H1 (cell line): ENCODE results near the gene DCDC2C. TPM values are rescaled to one million over a fixed set of nuclear protein-coding genes. Genes with fewer than 3 reads are reported as not detected.

Source experiments
- CTCF ChIA-PET: fragments of 300-600 bp; sonication (Branson Sonifier 250); formaldehyde crosslinking; loops from one replicate; lab custom pipeline; 2021; ENCODE audit not compliant: partially characterized antibody; lab: Charles Lee
- POLR2A ChIA-PET: fragments of 300-600 bp; sonication (Branson Sonifier 250); formaldehyde crosslinking; loops from one replicate; lab custom pipeline; 2021; ENCODE audit warnings: inconsistent platforms; ENCODE audit not compliant: partially characterized antibody; lab: Charles Lee
- DNase-seq, 2 experiments: peaks; one replicate each; pipeline versions ENCODE4 v3.0.0 to v3.0.0-alpha.2; 2010 to 2022; ENCODE audit warnings: low spot score in 2 of 2, low read depth in 1 of 2, mixed read lengths in 1 of 2
- FAIRE-seq: peaks from 2 replicates; lab custom pipeline; 2011; peaks lifted over from hg19 to GRCh38; lab: Jason Lieb, UNC
- H2AFZ ChIP-seq: 2 replicates; pipeline ENCODE4 v1.8.1; 2012; ENCODE audit warnings: low read length, inconsistent platforms
- H2AK5ac ChIP-seq: 2 replicates; pipeline ENCODE4 v1.6.1; 2013; ENCODE audit warnings: low read depth, low read length
- H2BK120ac ChIP-seq: replicated peaks from 2 replicates; pipeline ENCODE3; 2013; ENCODE audit warnings: low read depth, low read length, inconsistent platforms
- H2BK12ac ChIP-seq: 2 replicates; pipeline ENCODE4 v1.6.1; 2013; ENCODE audit warnings: low read depth, low read length
- H2BK15ac ChIP-seq: 2 replicates; pipeline ENCODE4 v1.6.1; 2013; ENCODE audit warnings: low read length
- H2BK20ac ChIP-seq: 2 replicates; pipeline ENCODE4 v1.6.1; 2013; ENCODE audit warnings: low read length
- H2BK5ac ChIP-seq: 2 replicates; pipeline ENCODE4 v1.6.1; 2013; ENCODE audit warnings: low read depth, low read length
- H3K14ac ChIP-seq: 2 replicates; pipeline ENCODE4 v1.6.1; 2013; ENCODE audit warnings: inconsistent platforms; ENCODE audit not compliant: insufficient read length
- H3K18ac ChIP-seq: 2 replicates; pipeline ENCODE4 v1.6.1; 2013; ENCODE audit warnings: low read length; ENCODE audit errors: extremely low read depth
- H3K23ac ChIP-seq: 2 replicates; pipeline ENCODE4 v1.6.1; 2013; ENCODE audit warnings: inconsistent platforms; ENCODE audit not compliant: insufficient read length
- H3K23me2 ChIP-seq: 2 replicates; pipeline ENCODE4 v1.6.1; 2013; ENCODE audit warnings: low read depth, low read length
- H3K27ac ChIP-seq: 2 replicates; pipeline ENCODE4 v1.6.1; 2011; ENCODE audit warnings: low read depth, low read length, inconsistent platforms
- H3K27me3 ChIP-seq, 4 experiments: replicated peaks in 1 of 4; 1 replicate in 1 of 4; 2 replicates in 3 of 4; pipeline versions ENCODE4 v1.6.1 to v1.8.1; 2011 to 2013; ENCODE audit warnings: low read length in 3 of 4, mild to moderate bottlenecking in 3 of 4, inconsistent platforms in 2 of 4, mixed read lengths in 2 of 4, moderate library complexity in 1 of 4; ENCODE audit not compliant: control insufficient read depth in 3 of 4, insufficient read depth in 3 of 4; ENCODE audit errors: extremely low read depth in 1 of 4
- H3K36me3 ChIP-seq, 4 experiments: 2 replicates each; pipeline versions ENCODE4 v1.6.1 to v1.8.1; 2011 to 2013; ENCODE audit warnings: mild to moderate bottlenecking in 4 of 4, low read length in 3 of 4, moderate library complexity in 2 of 4, control low read depth in 1 of 4, inconsistent platforms in 1 of 4; ENCODE audit not compliant: insufficient read depth in 4 of 4, control insufficient read depth in 2 of 4
- H3K4ac ChIP-seq: replicated peaks from 2 replicates; pipeline ENCODE3; 2013; ENCODE audit warnings: low read length, low read depth, mixed read lengths, inconsistent platforms; ENCODE audit not compliant: insufficient read length
- H3K4me1 ChIP-seq, 4 experiments: replicated peaks in 1 of 4; 1 replicate in 1 of 4; 2 replicates in 3 of 4; pipeline versions ENCODE4 v1.6.1 to v1.8.1; 2011 to 2013; ENCODE audit warnings: low read length in 3 of 4, inconsistent platforms in 2 of 4, mixed read lengths in 1 of 4; ENCODE audit not compliant: insufficient read depth in 4 of 4, control insufficient read depth in 3 of 4
- H3K4me2 ChIP-seq, 2 experiments: 2 replicates each; pipeline versions ENCODE4 v1.6.1 to v1.8.1; 2011 to 2013; ENCODE audit warnings: low read depth in 2 of 2, low read length in 2 of 2, control low read depth in 1 of 2, inconsistent platforms in 1 of 2, mild to moderate bottlenecking in 1 of 2; ENCODE audit not compliant: insufficient read depth in 1 of 2
- H3K4me3 ChIP-seq, 4 experiments: fragments of 200-600, 300-600 bp in 1 of 4; sonication (generic), shearing (Covaris generic), sonication (Bioruptor Twin) in 1 of 4; 2 replicates each; pipeline versions ENCODE4 v1.5.1 to v1.8.1; 2011 to 2016; ENCODE audit warnings: low read length in 4 of 4, low read depth in 3 of 4, control low read depth in 2 of 4, inconsistent platforms in 2 of 4, mild to moderate bottlenecking in 2 of 4, mixed read lengths in 1 of 4, moderate library complexity in 1 of 4; ENCODE audit not compliant: insufficient read depth in 2 of 4; ENCODE audit errors: extremely low read depth in 1 of 4
- H3K56ac ChIP-seq: replicated peaks from 2 replicates; pipeline ENCODE3; 2013; ENCODE audit warnings: low read depth, mild to moderate bottlenecking, mixed read lengths, low read length, inconsistent platforms; ENCODE audit not compliant: insufficient read length
- H3K79me1 ChIP-seq: 2 replicates; pipeline ENCODE4 v1.6.1; 2013; ENCODE audit warnings: low read depth, low read length, control low read depth
- H3K79me2 ChIP-seq, 2 experiments: 2 replicates each; pipeline versions ENCODE4 v1.6.1 to v1.8.1; 2012 to 2013; ENCODE audit warnings: low read length in 2 of 2, mild to moderate bottlenecking in 2 of 2, inconsistent platforms in 1 of 2; ENCODE audit not compliant: insufficient read depth in 2 of 2, control insufficient read depth in 1 of 2
- H3K9ac ChIP-seq, 4 experiments: replicated peaks in 1 of 4; 1 replicate in 1 of 4; 2 replicates in 3 of 4; pipeline versions ENCODE4 v1.6.1 to v1.8.1; 2011 to 2013; ENCODE audit warnings: low read depth in 3 of 4, low read length in 3 of 4, control low read depth in 2 of 4, mild to moderate bottlenecking in 2 of 4, moderate library complexity in 2 of 4, inconsistent platforms in 1 of 4; ENCODE audit errors: extremely low read depth in 1 of 4
- H3K9me3 ChIP-seq, 2 experiments: 2 replicates each; pipeline versions ENCODE4 v1.6.1 to v1.8.1; 2012 to 2013; ENCODE audit warnings: mild to moderate bottlenecking in 2 of 2, moderate library complexity in 2 of 2, control low read depth in 1 of 2, inconsistent platforms in 1 of 2, low read depth in 1 of 2, low read length in 1 of 2, mixed read lengths in 1 of 2; ENCODE audit not compliant: insufficient read depth in 2 of 2
- H4K20me1 ChIP-seq, 2 experiments: replicated peaks in 1 of 2; 2 replicates each; pipeline versions ENCODE3 to v1.8.1; 2011 to 2013; ENCODE audit warnings: inconsistent platforms in 2 of 2, low read length in 2 of 2, mild to moderate bottlenecking in 1 of 2; ENCODE audit not compliant: insufficient read depth in 2 of 2, control insufficient read depth in 1 of 2
- H4K5ac ChIP-seq: 2 replicates; pipeline ENCODE4 v1.6.1; 2013; ENCODE audit warnings: low read length, low read depth, mixed read lengths, inconsistent platforms; ENCODE audit not compliant: insufficient read length
- H4K8ac ChIP-seq: 2 replicates; pipeline ENCODE4 v1.8.0; 2013; ENCODE audit warnings: mild to moderate bottlenecking, moderate library complexity, low read length, inconsistent platforms; ENCODE audit not compliant: insufficient read depth; ENCODE audit errors: extremely low read depth
- H4K91ac ChIP-seq: replicated peaks from 2 replicates; pipeline ENCODE3; 2013; ENCODE audit warnings: low read length, mixed read lengths, inconsistent platforms; ENCODE audit not compliant: insufficient read length
- ATF3 ChIP-seq: IDR thresholded peaks from 2 replicates; pipeline ENCODE4 v1.6.1; 2011; ENCODE audit warnings: low read depth, mild to moderate bottlenecking, low read length; ENCODE audit not compliant: insufficient read depth
- CHD1 ChIP-seq: IDR thresholded peaks from 2 replicates; pipeline ENCODE4 v1.6.1; 2012; ENCODE audit warnings: low read depth, low read length, improper control_type of control experiment
- CREB1 ChIP-seq: IDR thresholded peaks from 2 replicates; pipeline ENCODE4 v1.6.1; 2012; ENCODE audit warnings: inconsistent platforms
- EP300 ChIP-seq, 2 experiments: IDR thresholded peaks; 1 replicate in 1 of 2; 2 replicates in 1 of 2; pipeline ENCODE4 v1.6.1; 2011 to 2012; ENCODE audit warnings: low read depth in 2 of 2, low read length in 2 of 2, mild to moderate bottlenecking in 2 of 2, borderline replicate concordance in 1 of 2, inconsistent platforms in 1 of 2, moderate library complexity in 1 of 2
- KDM5A ChIP-seq: fragments of 200-600 bp; IDR thresholded peaks from 2 replicates; pipeline ENCODE4 v1.7.1; 2012; ENCODE audit warnings: mild to moderate bottlenecking, low read length, inconsistent platforms, mixed read lengths
- MAFK ChIP-seq: IDR thresholded peaks from 2 replicates; pipeline ENCODE4 v1.6.1; 2012; ENCODE audit warnings: low read depth, mild to moderate bottlenecking, improper control_type of control experiment, low read length
- NRF1 ChIP-seq: IDR thresholded peaks from 2 replicates; pipeline ENCODE4 v1.6.1; 2011; ENCODE audit warnings: mild to moderate bottlenecking, low read depth, low read length, improper control_type of control experiment
- POLR2AphosphoS5 ChIP-seq: IDR thresholded peaks from 2 replicates; pipeline ENCODE4 v1.6.1; 2011; ENCODE audit warnings: low read depth, low read length
- SIX5 ChIP-seq: IDR thresholded peaks from 2 replicates; pipeline ENCODE4 v1.6.1; 2011; ENCODE audit warnings: mild to moderate bottlenecking, low read depth, low read length
- SP1 ChIP-seq: IDR thresholded peaks from 2 replicates; pipeline ENCODE4 v1.6.1; 2011; ENCODE audit warnings: low read depth, low read length
- SP4 ChIP-seq: IDR thresholded peaks from 2 replicates; pipeline ENCODE4 v1.6.1; 2012; ENCODE audit warnings: low read length, inconsistent platforms
- TEAD4 ChIP-seq: IDR thresholded peaks from 2 replicates; pipeline ENCODE4 v1.6.1; 2012; ENCODE audit warnings: low read depth, low read length, inconsistent platforms, mixed read lengths
- WGBS, 2 experiments: shearing (Covaris generic) in 1 of 2; methylation state at CpG; one replicate each; pipeline versions ENCODE4 v1.1.6 to v1.1.7; 2013 to 2015; ENCODE audit warnings: low lambda C conversion rate in 2 of 2, mixed read lengths in 2 of 2, inconsistent platforms in 1 of 2, low coverage in 1 of 2, missing lambda C conversion rate in 1 of 2; ENCODE audit not compliant: insufficient replicate concordance in 2 of 2, insufficient coverage in 1 of 2, insufficient read length in 1 of 2; ENCODE audit errors: extremely low coverage in 1 of 2, missing lambda C conversion rate in 1 of 2; 5-methylcytosine and 5-hydroxymethylcytosine counted together
- polyA plus RNA-seq, 7 experiments: library from polyadenylated mRNA; depleted of rRNA in 3 of 7; stranded (reverse) in 5 of 7; unstranded in 2 of 7; fragments of >200 nt in 5 of 7; fragments of 200-250 nt in 2 of 7; gene quantifications; 1 replicate in 5 of 7; 2 replicates in 1 of 7; 4 replicates in 1 of 7; pipeline versions ENCODE4 v1.2.1 to v1.2.3, GENCODE V29; 2011 to 2013; ENCODE audit warnings: missing spikeins in 2 of 7, mixed read lengths in 2 of 7
- total RNA-seq: library from RNA; stranded (reverse); fragmentation: NEBNext Ultra II Directional; extraction: Animal tissue kit (Norgen Biotek cat#: 25700); gene quantifications from 2 replicates; pipeline ENCODE4 v1.2.1, GENCODE V29; 2021

DCDC2C gene
- total and polyA plus RNA-seq, 2 of the 8 experiments (the other 6 are each of a cell fraction or from before 2014, with no cell fraction given) = 0.50 TPM; not detected in 1

GRCh38 chr2:3730646-3731045 is 27.3 kb downstream of the DCDC2C start:
- no peak overlapping the region for H4K91ac ChIP-seq
- H2BK5ac ChIP-seq = no peak overlapping the region
- H4K8ac ChIP-seq = no peak overlapping the region
- no peaks in the 10 kb centered on the region for H3K79me2 ChIP-seq
- CTCF ChIA-PET = interaction anchor here (0.6 to 10.1 kb wide), 7 partner anchors 9 to 1807 kb away, joined by 3 to 79 read pairs (median 27); no protein-coding TSS in a partner anchor
- no peaks in the 10 kb centered on the region for H3K36me3 ChIP-seq
- H3K9me3 ChIP-seq = no peaks in the 10 kb centered on the region
- H4K20me1 ChIP-seq = no peaks in the 10 kb centered on the region
- H2AFZ ChIP-seq = no peak overlapping the region
- H3K9ac ChIP-seq = no peak overlapping the region
- no peak overlapping the region for H3K18ac ChIP-seq
- H3K4me3 ChIP-seq = no peak overlapping the region
- H3K27ac ChIP-seq = no peak overlapping the region
- H3K4me2 ChIP-seq = no peak overlapping the region
- no peak overlapping the region for H2BK120ac ChIP-seq
- WGBS, 2 experiments = 92% methylated on average over 8 of the region's 8 CpGs; no CpG with 5 or more reads in 1 of the 2 experiments
- H3K14ac ChIP-seq = no peak overlapping the region
- no peak overlapping the region for H3K23ac ChIP-seq
- no peak for FAIRE-seq
- H3K27me3 ChIP-seq = no peaks in the 10 kb centered on the region
- no peak overlapping the region for H4K5ac ChIP-seq
- no peak overlapping the region for H2AK5ac ChIP-seq
- POLR2A ChIA-PET = no interaction called here
- H3K56ac ChIP-seq = no peak overlapping the region
- no peak overlapping the region for H2BK15ac ChIP-seq
- H3K79me1 ChIP-seq = no peaks in the 10 kb centered on the region
- H2BK12ac ChIP-seq = no peak overlapping the region
- peaks cover 3 to 8% (median 5%) of the 10 kb centered on the region in 4 experiments; a peak in 6 of 7 replicates for H3K4me1 ChIP-seq
- no peak overlapping the region for H2BK20ac ChIP-seq
- H3K4ac ChIP-seq = no peak overlapping the region
- DNase-seq = no peak
- peaks cover 2% of the 10 kb centered on the region; the same call in 1 of the 2 replicates for H3K23me2 ChIP-seq
- TF ChIP-seq TEAD4 (no peak), CREB1 (no peak), CHD1 (no peak), NRF1 (no peak), EP300 (IDR thresholded peaks at IDR 0.05; ENCODE audit: borderline replicate concordance in 1 of 2, low read depth in 2 of 2, low read length in 2 of 2) (no peak), SP1 (no peak), SP4 (no peak), POLR2AphosphoS5 (no peak), MAFK (no peak), ATF3 (no peak), SIX5 (no peak), KDM5A (no peak)
